ENCODE results near the gene OGA.

The OGA gene

GRCh38 chr10:101829561-101830315 lies 11.5 kb upstream of the OGA start (continued):
- TF ChIP-seq SP2 (tag by site-specific recombination; IDR thresholded peaks at IDR 0.05): 0 out of 2 replicates have a peak, but pooled peaks have one; percentile 4

- H3K9me3 ChIP-seq (ENCODE audit: control insufficient read depth, insufficient read depth, low read depth, low read length): no peaks in the 10 kb centered on the region
- H3K4me1 ChIP-seq (ENCODE audit: control insufficient read depth, insufficient read depth, low read length): peaks cover 7% of the 10 kb centered on the region
- no peak overlapping the region for H3K27ac ChIP-seq (ENCODE audit: extremely low read depth, low read depth, low read length)
- TF ChIP-seq KLF1 (tag by site-specific recombination; IDR thresholded peaks at IDR 0.05) (peak; percentile 16; the same call in 1 of the 2 replicates), ZNF223 (tag by site-specific recombination; IDR thresholded peaks at IDR 0.05) (no peak), KLF17 (tag by site-specific recombination; IDR thresholded peaks at IDR 0.05) (peak; percentile 58; the same call in 1 of the 2 replicates)
- ChIA-PET CTCF (interaction anchor here (1.2 to 1.8 kb wide), 4 partner anchors 7 to 244 kb away, joined by 3 to 6 read pairs (median 4); partner anchors contain the start of gene OGA), POLR2A (interaction anchor here (1.3 to 2.4 kb wide), 2 partner anchors 10 kb away, joined by 5 to 15 read pairs; partner anchors contain the start of gene OGA)
- no peak overlapping the region for H3K4me3 ChIP-seq (ENCODE audit: low read depth, low read length)
- H3K36me3 ChIP-seq (ENCODE audit: control insufficient read depth in 2 of 2, insufficient read depth in 1 of 2, low read length in 2 of 2): peaks cover 0 to 12% of the 10 kb centered on the region in 2 experiments; a peak in 1 of 3 replicates
These were observed 10.7 kb upstream of the OGA start for GRCh38 chr10:101828766-101829551.

- Histone ChIP-seq H3K9me3 (ENCODE audit: control insufficient read depth, insufficient read depth, low read depth, low read length) (no peaks in the 10 kb centered on the region), H3K4me1 (ENCODE audit: control insufficient read depth, insufficient read depth, low read length) (peaks cover 7% of the 10 kb centered on the region), H3K27ac (ENCODE audit: extremely low read depth, low read depth, low read length) (no peak overlapping the region), H3K36me3 (ENCODE audit: control insufficient read depth in 2 of 2, insufficient read depth in 1 of 2, low read length in 2 of 2) (peaks cover 0 to 12% of the 10 kb centered on the region in 2 experiments; a peak in 1 of 3 replicates), H3K4me3 (ENCODE audit: low read depth, low read length) (no peak overlapping the region)
- ChIA-PET CTCF (interaction anchor here (0.7 to 1.8 kb wide), 5 partner anchors 8 to 362 kb away, joined by 3 to 6 read pairs (median 4); partner anchors contain the start of gene OGA), POLR2A (interaction anchor here (2.4 kb wide), 1 partner anchor 10 kb away, joined by 15 read pairs; the partner anchor contains the start of gene OGA)
- no peak for TF ChIP-seq ZNF23 (tag by site-specific recombination; IDR thresholded peaks at IDR 0.05; ENCODE audit: borderline replicate concordance)
- TF ChIP-seq GLI2 (tag by site-specific recombination; IDR thresholded peaks at IDR 0.05; ENCODE audit: borderline replicate concordance, low read depth): no peak
- no peak for TF ChIP-seq ZSCAN4 (tag by site-specific recombination; IDR thresholded peaks at IDR 0.05)
- TF ChIP-seq ZNF112 (tag by site-specific recombination; IDR thresholded peaks at IDR 0.05): no peak
- TF ChIP-seq ZNF10 (tag by site-specific recombination; IDR thresholded peaks at IDR 0.05): no peak
- TF ChIP-seq SP3 (tag by site-specific recombination; IDR thresholded peaks at IDR 0.05): no peak
- no peak for TF ChIP-seq ZNF664 (tag by site-specific recombination; IDR thresholded peaks at IDR 0.05)
- no peak for TF ChIP-seq ZFP41 (tag by site-specific recombination; IDR thresholded peaks at IDR 0.05; ENCODE audit: borderline replicate concordance)
These were observed 9.8 kb upstream of the OGA start for GRCh38 chr10:101827919-101828600.

GRCh38 chr10:101826852-101827434 lies 8.7 kb upstream of the OGA start:
- Histone ChIP-seq H3K4me3 (ENCODE audit: low read depth, low read length) (no peak overlapping the region), H3K36me3 (ENCODE audit: control insufficient read depth in 2 of 2, insufficient read depth in 1 of 2, low read length in 2 of 2) (peaks cover 0 to 12% of the 10 kb centered on the region in 2 experiments; a peak in 1 of 3 replicates), H3K9me3 (ENCODE audit: control insufficient read depth, insufficient read depth, low read depth, low read length) (no peaks in the 10 kb centered on the region), H3K4me1 (ENCODE audit: control insufficient read depth, insufficient read depth, low read length) (peaks cover 7% of the 10 kb centered on the region), H3K27ac (ENCODE audit: extremely low read depth, low read depth, low read length) (no peak overlapping the region)
- POLR2A ChIA-PET: interaction anchor here (2.4 kb wide), 1 partner anchor 8 kb away, joined by 15 read pairs; the partner anchor contains the start of gene OGA
- TF ChIP-seq ZNF654 (tag by site-specific recombination; IDR thresholded peaks at IDR 0.05; ENCODE audit: low read depth) (no peak), PRDM10 (tag by site-specific recombination; IDR thresholded peaks at IDR 0.05) (peak; percentile 97), MZF1 (tag by site-specific recombination; IDR thresholded peaks at IDR 0.05; ENCODE audit: borderline replicate concordance) (no peak)
- CTCF ChIA-PET: interaction anchor here (0.7 to 1.8 kb wide), 3 partner anchors 8 to 363 kb away, joined by 4 to 6 read pairs (median 4); partner anchors contain the start of gene OGA
